Measurements from ENCODE around the gene PIAS2.
"Not testable (repeated sequence)": the region's sequence is repeated elsewhere in the genome, so short reads cannot be mapped to it uniquely, and the experiment has no call there.

The PIAS2 gene

DNA sequence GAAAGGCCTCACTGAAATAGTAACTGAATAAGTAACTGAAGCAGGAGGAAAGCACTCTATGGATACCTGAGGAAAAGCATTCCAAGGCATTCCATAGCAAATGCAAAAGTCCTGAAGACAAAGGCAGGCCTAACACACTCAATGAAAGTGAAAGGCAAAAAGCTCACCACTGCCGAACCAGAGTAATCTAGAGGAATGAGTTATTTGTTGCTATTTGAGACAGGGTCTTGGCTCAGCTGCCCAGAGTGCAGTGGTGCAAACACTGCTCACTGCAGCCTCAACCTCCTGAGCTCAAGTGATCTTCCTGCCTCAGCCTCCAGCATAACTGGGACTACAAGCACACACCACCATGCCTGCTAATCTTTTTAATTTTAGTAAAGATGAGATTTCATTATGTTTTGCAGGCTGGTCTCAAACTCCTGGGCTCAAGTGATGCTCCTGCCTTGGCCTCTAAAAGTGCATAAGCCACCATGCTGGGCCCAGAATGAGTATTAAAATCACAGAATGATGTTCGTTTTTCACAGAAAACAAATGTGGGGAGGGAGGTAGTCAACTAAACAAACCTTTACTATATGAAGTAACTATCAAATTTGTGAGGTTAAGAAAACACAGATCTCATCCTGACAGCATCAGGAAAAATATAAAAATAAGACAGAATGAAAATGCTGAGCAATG, 17.9 kb downstream of the PIAS2 start:
- peak; percentile 37 for DNase-seq

- peak; percentile 4 for DNase-seq
These were observed 23.2 kb downstream of the PIAS2 start for GRCh38 chr18:46894124-46894523.

DNA sequence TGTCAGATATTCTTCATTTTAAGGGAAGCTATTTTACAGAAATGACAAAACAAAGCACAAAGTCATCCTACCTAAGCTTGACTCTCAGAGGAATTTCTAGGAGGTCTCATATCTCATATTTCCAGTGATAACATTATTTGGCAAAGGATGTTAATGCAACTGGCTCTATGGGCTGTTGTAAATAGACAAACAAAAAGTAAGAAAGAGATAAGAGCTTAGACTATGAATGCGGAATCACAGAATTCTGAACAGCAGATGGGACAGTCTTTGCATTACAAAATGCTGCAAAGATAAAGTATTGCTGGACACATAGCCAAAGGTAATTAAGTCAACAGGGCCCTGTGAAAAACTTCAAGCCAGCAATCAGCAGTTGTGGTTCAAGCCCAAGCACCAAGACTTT, 23.9 kb downstream of the PIAS2 start:
- peak; percentile 22 for DNase-seq

GRCh38 chr18:46892842-46893241, 24.5 kb downstream of the PIAS2 start:
- DNase-seq = no peak

- no peak for DNase-seq
These were observed 25.5 kb downstream of the PIAS2 start for GRCh38 chr18:46891742-46892214.

DNA sequence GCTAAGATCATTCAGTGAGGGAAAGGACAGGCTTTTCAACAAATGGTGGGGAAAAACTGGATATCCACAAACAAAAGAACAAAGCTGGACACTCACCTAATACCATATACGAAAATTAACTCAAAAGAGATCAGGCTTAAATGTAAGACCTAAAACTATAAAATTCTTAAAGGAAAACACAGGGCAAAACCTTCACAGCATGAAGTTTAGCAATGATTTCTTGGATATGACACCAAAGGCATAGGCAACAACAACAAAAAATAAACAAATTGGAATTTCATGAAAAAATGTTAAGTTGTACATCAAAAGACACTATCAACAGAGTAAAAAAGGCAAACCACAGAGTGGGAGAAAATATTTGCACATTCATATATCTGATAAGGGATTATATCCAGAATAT, 28.3 kb downstream of the PIAS2 start:
- DNase-seq = peak; percentile 3

DNA sequence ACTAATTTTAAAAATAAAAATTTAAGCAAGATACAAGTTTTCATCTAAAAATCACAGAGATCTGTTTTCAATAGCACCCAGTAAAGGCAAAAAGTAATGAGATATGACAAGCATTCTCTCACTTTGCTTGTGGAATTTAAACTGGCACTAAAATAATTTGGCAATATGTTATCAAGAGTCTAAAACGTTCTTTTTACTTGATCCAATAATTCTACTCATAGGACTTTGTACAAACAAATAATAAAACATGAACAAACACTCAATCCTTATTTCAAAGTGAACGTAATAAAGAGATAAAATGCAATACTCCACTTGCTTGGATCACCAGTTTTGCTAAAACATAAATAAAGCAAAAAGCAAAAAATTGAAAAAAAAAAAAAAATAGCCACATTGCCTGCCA, 30.4 kb downstream of the PIAS2 start:
- no peak for DNase-seq

- DNase-seq = no peak
These were observed 34.1 kb downstream of the PIAS2 start for GRCh38 chr18:46883180-46883579.

DNA sequence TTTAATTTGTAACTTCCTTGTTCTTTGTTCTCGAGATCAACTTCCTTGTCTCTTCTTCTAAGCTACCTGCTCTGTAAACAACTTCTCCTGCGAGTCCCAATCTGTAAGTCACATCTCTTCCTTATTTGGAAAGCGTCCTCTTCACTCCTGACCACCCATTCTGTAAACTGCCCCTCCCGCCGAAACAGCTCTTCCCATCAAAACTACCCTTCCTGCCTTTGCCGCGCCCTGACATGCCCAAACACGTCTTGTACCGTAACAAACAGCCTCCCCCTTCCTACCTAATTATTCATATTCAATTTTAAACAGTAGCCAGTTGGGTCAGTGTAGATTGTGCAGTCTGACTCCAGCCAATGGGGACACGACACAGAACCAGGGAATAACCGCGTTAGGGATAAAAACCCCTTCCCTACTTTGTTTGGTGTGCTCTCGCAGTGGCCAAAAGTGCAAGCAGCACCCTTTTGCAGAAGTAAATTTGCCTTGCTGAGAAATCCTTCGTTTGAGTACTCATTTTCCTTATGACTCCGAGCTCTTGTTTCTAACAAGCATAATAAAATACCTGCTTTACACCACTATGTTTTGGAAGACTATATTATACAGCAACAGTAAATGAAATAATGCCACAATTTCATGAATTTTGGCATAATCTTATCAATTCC, 39.8 kb downstream of the PIAS2 start:
- DNase-seq = peak; percentile 8

DNA sequence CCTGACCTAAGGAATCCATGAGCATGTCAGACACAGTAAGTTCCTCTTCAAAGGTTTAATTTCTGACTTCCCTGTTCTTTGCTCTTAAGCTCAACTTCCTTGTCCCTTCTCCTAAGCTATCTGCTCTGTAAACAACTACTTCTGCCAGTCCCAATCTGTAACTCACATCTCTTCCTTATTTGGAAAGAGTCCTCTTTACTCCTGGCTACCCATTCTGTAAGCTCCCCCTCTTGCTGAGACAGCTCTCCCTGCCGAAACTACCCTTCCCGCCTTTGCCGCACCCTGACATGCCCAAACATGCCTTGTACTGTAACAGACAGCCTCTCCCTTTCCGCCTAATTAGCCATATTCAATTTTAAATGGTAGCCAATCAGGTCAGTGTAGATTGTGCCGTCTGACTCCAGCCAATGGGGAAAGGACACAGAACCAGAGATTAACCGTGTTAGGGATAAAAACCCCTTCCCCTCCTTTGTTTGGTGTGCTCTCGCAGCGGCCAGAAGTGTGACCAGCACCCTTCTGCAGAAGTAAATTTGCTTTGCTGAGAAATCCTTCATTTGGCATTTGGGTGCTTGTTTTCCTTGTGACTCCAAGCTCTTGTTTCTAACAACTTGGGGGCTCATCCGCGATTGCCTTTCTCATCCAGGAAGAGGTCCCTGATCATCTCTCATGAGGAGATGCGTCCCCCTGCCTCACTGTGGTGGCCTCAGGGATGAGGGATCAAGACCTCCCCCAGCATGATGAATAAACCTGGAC, 49.0 kb downstream of the PIAS2 start:
- peak; percentile 44 for DNase-seq

DNA sequence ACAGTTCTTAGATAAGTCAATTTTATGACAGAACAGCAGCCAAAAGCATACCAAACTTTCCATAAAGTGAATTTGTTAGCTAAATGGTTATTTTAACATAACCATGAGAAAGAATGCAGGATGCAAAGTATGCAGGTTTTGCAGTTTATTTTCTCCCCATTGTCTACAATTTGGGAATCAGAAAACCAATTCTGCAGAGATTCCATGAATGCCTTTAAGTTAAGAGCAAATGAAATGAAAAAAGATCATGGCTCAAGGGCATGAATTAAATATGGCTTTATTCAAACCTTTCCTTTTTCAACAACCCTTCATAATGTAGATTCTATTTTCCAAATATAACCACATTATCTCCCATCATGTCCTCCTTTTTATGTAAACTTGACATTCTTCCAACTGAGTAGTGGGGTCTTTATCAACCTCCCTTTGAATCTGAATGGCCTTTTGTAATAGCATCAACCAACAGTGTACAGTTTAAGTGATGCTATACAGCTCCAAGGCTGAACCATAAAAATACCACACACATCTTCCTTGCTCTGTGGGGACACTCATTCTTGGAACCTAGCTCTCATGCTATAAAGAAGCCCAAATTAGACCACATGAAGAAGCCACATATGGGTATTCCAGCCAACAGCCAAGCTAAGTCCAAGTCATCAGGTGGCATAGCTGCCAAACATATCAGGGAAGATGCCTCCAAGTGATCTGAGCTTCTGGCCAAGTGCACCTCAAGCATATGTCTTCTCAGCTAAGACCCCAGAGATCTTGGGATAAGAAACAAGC, 49.8 kb downstream of the PIAS2 start:
- DNase-seq = no peak

DNA sequence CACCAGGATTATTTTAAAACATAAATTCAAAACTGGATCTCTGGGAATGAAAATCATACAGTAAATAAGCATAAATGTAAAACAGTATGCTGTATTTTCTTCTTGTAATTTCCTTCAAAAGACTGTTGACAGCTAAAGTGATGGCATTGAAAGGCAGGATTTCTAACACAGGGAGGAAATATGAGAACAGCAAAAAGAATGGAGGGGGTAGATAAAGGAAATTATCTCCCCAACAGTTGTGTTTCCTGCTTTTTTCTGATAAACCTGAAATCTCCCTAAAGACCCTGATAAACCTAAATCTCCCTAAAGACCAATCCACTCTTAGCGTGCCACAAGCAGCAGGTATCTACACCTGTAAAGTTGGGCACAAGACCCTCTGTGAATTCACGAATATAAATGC, 50.8 kb downstream of the PIAS2 start:
- peak; percentile 50 for DNase-seq

DNA sequence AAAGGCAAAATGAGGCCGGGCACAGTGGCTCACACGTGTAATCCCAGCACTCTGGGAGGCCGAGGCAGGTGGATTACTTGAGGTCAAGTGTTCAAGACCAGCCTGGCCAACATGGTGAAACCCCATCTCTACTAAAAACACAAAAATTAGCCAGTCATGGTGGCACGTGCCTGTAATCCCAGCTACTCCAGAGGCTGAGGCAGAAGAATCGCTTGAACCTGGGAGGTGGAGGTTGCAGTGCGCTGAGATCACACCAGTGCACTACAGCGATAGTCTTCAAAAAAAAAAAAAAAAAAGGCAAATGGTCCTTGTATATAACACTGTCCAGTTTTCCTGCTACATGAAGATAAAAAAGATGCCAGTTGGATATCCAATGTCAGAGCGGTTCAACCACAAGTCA, 52.1 kb downstream of the PIAS2 start:
- peak; percentile 47 for DNase-seq

DNA sequence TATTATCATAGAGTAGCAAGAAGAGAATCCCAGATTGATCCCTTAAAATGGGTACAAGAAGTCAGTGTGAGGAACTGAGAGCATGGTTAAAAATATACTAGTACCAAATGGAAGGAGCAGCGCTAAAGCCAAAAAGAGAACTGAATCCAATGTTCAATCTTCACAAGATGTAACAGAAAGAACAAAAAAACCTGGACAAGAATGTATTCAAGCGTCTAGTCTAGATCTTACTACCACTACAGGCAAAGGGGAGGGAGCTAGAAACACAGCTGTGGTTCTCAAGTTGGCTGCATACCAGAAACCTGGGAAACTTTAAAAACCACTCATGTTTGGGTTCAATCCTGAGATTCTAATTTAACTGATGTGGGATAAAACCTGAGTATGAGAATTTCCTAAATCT, 57.5 kb downstream of the PIAS2 start:
- no peak for DNase-seq

- DNase-seq = no peak
These were observed 59.0 kb downstream of the PIAS2 start for GRCh38 chr18:46858290-46858689.

DNA sequence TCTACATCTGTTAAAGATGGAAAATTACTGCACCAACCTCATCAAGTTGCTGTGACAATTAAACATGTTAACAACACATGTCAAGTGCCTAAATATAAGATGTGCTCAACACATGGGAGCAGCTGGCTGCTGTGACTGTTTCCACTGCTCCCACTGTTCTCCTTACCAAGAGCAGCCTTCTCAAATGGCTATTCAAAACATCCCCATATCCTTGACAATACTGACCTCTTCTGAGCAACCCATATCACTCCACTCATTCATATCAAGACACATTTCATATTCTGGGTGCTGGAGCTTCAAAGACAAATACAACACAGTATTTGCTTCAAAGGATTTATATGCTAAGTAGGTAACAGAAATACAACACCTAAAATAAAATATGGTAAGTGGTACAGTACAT, 60.3 kb downstream of the PIAS2 start:
- DNase-seq = peak; percentile 26

GRCh38 chr18:46849007-46849406, 68.3 kb downstream of the PIAS2 start:
- DNase-seq = no peak

DNA sequence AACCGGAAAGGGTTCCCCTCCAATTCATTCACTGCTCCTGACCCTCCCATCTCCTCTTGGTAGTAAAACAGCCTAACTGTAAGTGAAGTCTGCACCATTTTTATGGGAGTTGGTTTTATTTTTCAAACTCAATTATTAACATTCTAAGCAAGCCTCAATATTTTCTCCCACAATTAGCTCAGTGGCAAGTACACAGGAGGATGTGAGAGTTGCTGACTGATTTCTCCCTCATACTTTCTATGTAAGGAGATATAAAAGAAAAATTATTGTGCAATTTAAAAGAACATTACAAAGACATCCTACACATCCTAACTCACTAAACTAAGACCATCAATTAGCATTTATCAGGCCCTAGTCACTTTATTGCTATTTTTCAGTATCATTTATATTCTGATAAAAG, 73.9 kb downstream of the PIAS2 start:
- no peak for DNase-seq

GRCh38 chr18:46842583-46842982, 74.7 kb downstream of the PIAS2 start:
- no peak for DNase-seq

DNA sequence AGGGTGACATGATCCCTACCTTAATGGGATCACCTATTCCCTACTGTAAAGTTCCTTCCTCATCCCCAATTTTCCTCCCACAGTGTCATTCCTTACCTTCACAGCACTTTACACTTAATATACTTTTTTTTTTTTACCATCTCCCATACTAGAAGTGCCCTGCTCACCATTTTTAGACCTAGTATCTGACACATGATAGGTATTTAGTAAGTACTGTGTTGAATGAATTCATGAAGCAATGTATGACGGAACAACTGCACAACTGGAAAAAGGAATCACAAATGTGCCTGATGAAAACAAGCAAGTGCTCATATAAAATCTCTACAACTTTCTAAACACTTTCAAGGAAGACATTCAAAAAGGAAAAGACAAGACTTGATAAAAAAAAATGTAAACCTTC, 83.4 kb downstream of the PIAS2 start:
- no peak for DNase-seq

DNA sequence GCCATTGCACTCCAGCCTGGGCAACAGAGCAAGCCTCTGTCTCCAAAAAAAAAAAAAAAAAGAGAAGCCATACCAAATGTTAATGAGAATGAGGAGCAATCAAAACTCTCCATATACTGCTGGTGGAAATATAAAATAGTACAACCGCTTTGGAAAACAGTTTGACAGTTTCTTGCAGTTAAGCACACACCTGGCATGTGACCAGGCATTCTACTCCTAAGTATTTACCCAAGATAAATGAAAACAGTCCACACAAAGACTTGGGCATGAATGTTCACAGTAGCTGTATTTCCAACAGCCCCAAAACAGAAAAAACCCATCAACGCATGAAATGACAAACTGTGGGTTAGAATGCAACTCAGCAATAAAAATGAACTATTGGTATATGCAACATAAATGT, 84.5 kb downstream of the PIAS2 start:
- DNase-seq = no peak

DNA sequence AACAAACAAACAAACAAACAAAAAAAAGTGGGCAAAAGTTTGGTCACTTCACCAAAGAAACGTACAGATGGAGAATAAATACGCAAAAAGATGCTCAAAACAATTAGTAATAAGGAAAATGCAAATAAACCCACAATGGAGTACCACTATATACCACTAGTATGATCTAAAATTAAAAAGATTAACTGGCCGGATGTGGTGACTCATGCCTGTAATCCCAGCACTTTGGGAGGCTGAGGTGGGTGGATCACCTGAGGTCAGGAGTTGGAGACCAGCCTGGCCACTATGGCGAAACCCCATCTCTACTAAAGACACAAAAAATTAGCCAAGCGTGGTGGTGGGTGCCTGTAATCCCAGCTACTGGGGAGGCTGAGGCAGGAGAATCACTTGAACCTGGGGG, 84.9 kb downstream of the PIAS2 start:
- not testable (repeated sequence) for DNase-seq

GRCh38 chr18:46831434-46831833, 85.9 kb downstream of the PIAS2 start:
- DNase-seq = no peak
